Gastrocnemius medialis (tissue), 4 donors: ENCODE results near the gene NFYA. TPM values are rescaled to one million over a fixed set of nuclear protein-coding genes. Genes with fewer than 3 reads are reported as not detected.
A peak's percentile ranks its signal among the peaks of the same experiment; 100 is the strongest.

ENCODE experiments used
- ATAC-seq, 2 donors: fragments of 150-250 bp; one replicate each; pipeline ENCODE4 v1.9.1; 2016
- DNase-seq, 2 donors: peaks; one replicate each; pipeline ENCODE4 v3.0.0-alpha.2; 2019
- H3K27ac ChIP-seq, 4 donors: fragments of 200-600 bp; sonication (generic); 1 replicate in 1 of 4; 2 replicates in 3 of 4; pipeline ENCODE4 v1.5.1; 2016 to 2018; ENCODE audit warnings: mild to moderate bottlenecking in 2 of 4, moderate library complexity in 1 of 4
- H3K27me3 ChIP-seq, 3 donors: fragments of 200-600 bp; sonication (generic) in 2 of 3; 1 replicate in 1 of 3; 2 replicates in 2 of 3; pipeline versions ENCODE4 v1.5.1 to v1.6.0; 2016 to 2019; ENCODE audit warnings: mild to moderate bottlenecking in 1 of 3, moderate library complexity in 1 of 3
- H3K36me3 ChIP-seq, 2 donors: fragments of 200-600 bp; sonication (generic) in 1 of 2; one replicate each; pipeline ENCODE4 v1.5.1; 2017 to 2018
- H3K4me1 ChIP-seq, 2 donors: fragments of 200-600 bp; sonication (generic) in 1 of 2; one replicate each; pipeline ENCODE4 v1.5.1; 2016 to 2017; ENCODE audit warnings: mild to moderate bottlenecking in 2 of 2
- H3K4me3 ChIP-seq, 4 donors: fragments of 200-600 bp; sonication (generic) in 3 of 4; 1 replicate in 1 of 4; 2 replicates in 3 of 4; pipeline ENCODE4 v1.5.1; 2016 to 2019; ENCODE audit warnings: mild to moderate bottlenecking in 2 of 4
- H3K9me3 ChIP-seq, 3 donors: fragments of 200-600 bp; sonication (generic) in 2 of 3; 1 replicate in 1 of 3; 2 replicates in 2 of 3; pipeline ENCODE4 v1.5.1; 2016 to 2019
- CTCF ChIP-seq, 5 experiments: fragments of 450-650 bp in 3 of 5; fragments of 200-600 bp in 2 of 5; sonication (generic) in 2 of 5; IDR thresholded peaks in 4 of 5; conservative IDR thresholded peaks in 1 of 5; 1 replicate in 4 of 5; 2 replicates in 1 of 5; pipeline ENCODE4 v1.5.1; 2016 to 2019; ENCODE audit warnings: antibody characterized with exemption in 5 of 5, mild to moderate bottlenecking in 3 of 5, moderate library complexity in 3 of 5
- POLR2A ChIP-seq, 2 donors: fragments of 450-650 bp; IDR thresholded peaks; one replicate each; pipeline ENCODE4 v1.6.1; 2017; ENCODE audit warnings: antibody characterized with exemption in 2 of 2, mild to moderate bottlenecking in 2 of 2, moderate library complexity in 2 of 2
- in situ Hi-C, 4 donors: fragments of 200-750 bp; cut with MboI; loops; one replicate each; pipeline versions ENCODE4 v1.15.0 to v1.8.0; 2017; ENCODE audit warnings: low sequenced_read_pairs in 4 of 4
- intact Hi-C: fragments of 100-400 bp; cut with DNase I; formaldehyde crosslinking; loops from one replicate; pipeline ENCODE4 v1.15.1; 2023; ENCODE audit warnings: low total_unique reads
- total RNA-seq, 4 donors: library from RNA; depleted of rRNA; stranded (reverse); fragments of >200 nt; gene quantifications; one replicate each; pipeline versions ENCODE4 v1.1.0 to v1.2.3, GENCODE V29; 2016

NFYA gene
- total RNA-seq, 4 donors from 2014 or later, result 7.2 to 11.6 (median 9.7) TPM

DNA sequence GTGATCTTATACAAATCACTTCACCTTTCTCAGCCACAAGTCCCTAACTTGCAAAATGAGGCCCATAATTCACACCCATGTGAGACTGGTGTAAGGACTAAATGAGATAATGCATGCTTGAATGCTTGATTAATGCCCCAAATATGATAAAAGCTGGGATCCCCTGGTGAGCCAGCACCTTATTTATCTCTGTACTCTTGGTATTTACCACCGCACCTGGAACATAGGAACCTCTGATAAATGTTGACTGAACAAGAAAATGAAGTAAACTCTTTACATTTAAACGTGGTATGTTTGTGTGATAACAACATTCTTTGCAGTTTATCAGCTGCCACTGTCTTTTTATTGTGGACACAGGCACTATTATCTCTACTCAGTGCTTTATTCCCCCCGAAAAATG is 22.2 kb upstream of the NFYA start:
- no peak for TF ChIP-seq POLR2A (IDR thresholded peaks at IDR 0.05)
- no peak for TF ChIP-seq CTCF (IDR thresholded peaks at IDR 0.05 in 4 of 5, conservative IDR thresholded peaks at IDR 0.05 in 1 of 5)
- DNase-seq (no peak), ATAC-seq (no peak)
- H3K4me3 ChIP-seq, result no peak overlapping the region
- in situ Hi-C loops (no loop called here), intact Hi-C loops (no loop called here)
- H3K27ac ChIP-seq, result peak overlapping the region; percentile 26 to 99 (median 96)
- no peaks in the 10 kb centered on the region for H3K27me3 ChIP-seq
- H3K4me1 ChIP-seq, result peaks cover 66 to 73% of the 10 kb centered on the region in 2 donors
- H3K36me3 ChIP-seq, result no peaks in the 10 kb centered on the region
- H3K9me3 ChIP-seq, result no peaks in the 10 kb centered on the region

DNA sequence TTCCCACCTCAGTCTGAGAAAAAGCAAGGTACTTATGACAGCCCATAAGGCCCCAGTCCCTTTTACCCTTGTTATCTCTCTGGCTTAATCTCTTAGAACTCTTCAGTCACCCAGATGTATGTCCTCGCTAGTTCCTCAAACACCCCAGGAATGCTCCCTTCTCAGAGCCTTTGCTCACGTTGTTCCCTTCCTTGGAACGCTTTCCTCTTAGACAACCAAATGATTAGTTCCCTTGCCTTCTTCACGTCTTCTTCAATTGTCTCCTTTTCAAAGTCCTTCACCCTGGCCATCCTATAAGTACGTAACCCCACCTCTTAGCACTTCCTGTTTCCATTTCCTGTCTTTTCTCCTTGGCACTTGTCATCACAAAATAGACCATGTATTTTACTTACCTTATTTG is 20.9 kb upstream of the NFYA start:
- H3K27me3 ChIP-seq, result no peaks in the 10 kb centered on the region
- peaks cover 75 to 77% of the 10 kb centered on the region in 2 donors for H3K4me1 ChIP-seq
- no peaks in the 10 kb centered on the region for H3K9me3 ChIP-seq
- H3K36me3 ChIP-seq, result no peaks in the 10 kb centered on the region
- intact Hi-C loops, result loop anchor here (2.0 kb wide), 1 partner anchor 21 kb away; the partner anchor contains the start of genes NFYA and OARD1
- in situ Hi-C loops, result no loop called here
- DNase-seq (no peak), ATAC-seq (no peak)
- H3K4me3 ChIP-seq, result no peak overlapping the region
- H3K27ac ChIP-seq, result peak overlapping the region; percentile 96 to 99 (median 98)
- no peak for TF ChIP-seq CTCF (IDR thresholded peaks at IDR 0.05 in 4 of 5, conservative IDR thresholded peaks at IDR 0.05 in 1 of 5)
- no peak for TF ChIP-seq POLR2A (IDR thresholded peaks at IDR 0.05)

DNA sequence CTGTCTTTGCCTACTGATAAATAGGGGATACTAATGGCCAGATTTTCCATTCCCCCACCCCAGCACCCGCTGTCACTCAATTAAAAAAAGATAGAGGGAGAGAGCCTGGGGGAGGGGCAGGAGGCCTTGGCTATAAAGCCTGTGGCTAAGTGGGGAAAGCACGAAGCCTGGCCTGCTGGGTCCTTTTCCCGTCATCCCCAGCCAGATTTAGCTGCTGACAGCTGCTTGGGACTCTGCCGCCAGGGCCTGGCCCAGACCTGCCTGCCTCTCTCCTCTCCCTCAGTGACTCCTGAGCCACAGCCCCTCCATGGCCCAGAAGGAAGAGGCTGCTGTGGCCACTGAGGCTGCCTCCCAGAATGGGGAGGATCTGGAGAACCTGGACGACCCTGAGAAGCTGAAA is 19.7 kb upstream of the NFYA start, which contains the start of gene APOBEC2:
APOBEC2 (plus strand) TSS at position 162 of the 400 bp plus-strand sequence; CDS start at position 308, 146 bp downstream.
- peaks cover 81 to 82% of the 10 kb centered on the region in 2 donors for H3K4me1 ChIP-seq
- peak; percentile 71 for ATAC-seq

GRCh38 chr6:41054511-41054910 is 18.3 kb upstream of the NFYA start:
- Histone ChIP-seq H3K9me3 (no peaks in the 10 kb centered on the region), H3K4me3 (peak overlapping the region; percentile 47 to 66 (median 58)), H3K36me3 (no peaks in the 10 kb centered on the region), H3K27me3 (no peaks in the 10 kb centered on the region), H3K27ac (peak overlapping the region; percentile 96 to 99 (median 98)), H3K4me1 (peaks cover 82 to 84% of the 10 kb centered on the region in 2 donors)
- ATAC-seq, result no peak
- no peak for DNase-seq
- in situ Hi-C loops (no loop called here), intact Hi-C loops (no loop called here)
- TF ChIP-seq CTCF (IDR thresholded peaks at IDR 0.05 in 4 of 5, conservative IDR thresholded peaks at IDR 0.05 in 1 of 5), result no peak
- no peak for TF ChIP-seq POLR2A (IDR thresholded peaks at IDR 0.05)

More for the DNA sequence above, 19.7 kb upstream of the NFYA start, which contains the start of gene APOBEC2:
- intact Hi-C loops (loop anchor here (2.0 kb wide), 1 partner anchor 20 kb away; the partner anchor contains the start of genes NFYA and OARD1), in situ Hi-C loops (no loop called here)
- no peaks in the 10 kb centered on the region for H3K9me3 ChIP-seq
- H3K27ac ChIP-seq, result peak within 1 kb of the TSS; percentile 96 to 99 (median 98)
- TF ChIP-seq POLR2A (IDR thresholded peaks at IDR 0.05) (peak; percentile 78 to 88), CTCF (IDR thresholded peaks at IDR 0.05 in 4 of 5, conservative IDR thresholded peaks at IDR 0.05 in 1 of 5) (no peak)
- H3K27me3 ChIP-seq, result no peaks in the 10 kb centered on the region
- peak; percentile 85 to 96 for DNase-seq
- H3K4me3 ChIP-seq, result peak within 1 kb of the TSS; percentile 47 to 66 (median 58)
- no peaks in the 10 kb centered on the region for H3K36me3 ChIP-seq
